Measurements from ENCODE around the gene FAM111B. TPM values are rescaled to one million over a fixed set of nuclear protein-coding genes. Genes with fewer than 3 reads are reported as not detected.

FAM111B gene
- total and polyA plus RNA-seq, 2 of the 8 experiments (the other 6 are each of a cell fraction or from before 2014, with no cell fraction given) = 4.8 to 38.1 TPM

DNA sequence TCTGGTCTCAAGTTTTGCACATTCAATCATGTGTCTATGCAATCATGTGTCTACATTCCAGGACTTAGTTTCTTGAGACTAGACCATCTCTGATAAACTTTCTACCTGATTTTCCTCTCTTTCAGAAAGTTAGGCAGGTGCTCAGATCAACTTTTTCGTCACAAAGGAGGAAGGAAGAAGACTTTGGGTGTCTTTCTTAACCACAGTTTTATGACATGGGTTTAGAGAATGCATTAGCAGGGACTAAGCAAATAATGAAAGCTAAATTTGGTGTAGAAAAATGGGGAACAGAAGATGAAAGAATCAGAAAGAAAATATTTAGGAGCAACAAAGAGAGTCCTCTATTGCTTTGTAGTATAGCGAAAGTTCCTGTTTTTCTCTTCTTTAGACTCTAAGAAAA is 28.6 kb upstream of the FAM111B start (continued):
- TF ChIP-seq, protein P1, sequence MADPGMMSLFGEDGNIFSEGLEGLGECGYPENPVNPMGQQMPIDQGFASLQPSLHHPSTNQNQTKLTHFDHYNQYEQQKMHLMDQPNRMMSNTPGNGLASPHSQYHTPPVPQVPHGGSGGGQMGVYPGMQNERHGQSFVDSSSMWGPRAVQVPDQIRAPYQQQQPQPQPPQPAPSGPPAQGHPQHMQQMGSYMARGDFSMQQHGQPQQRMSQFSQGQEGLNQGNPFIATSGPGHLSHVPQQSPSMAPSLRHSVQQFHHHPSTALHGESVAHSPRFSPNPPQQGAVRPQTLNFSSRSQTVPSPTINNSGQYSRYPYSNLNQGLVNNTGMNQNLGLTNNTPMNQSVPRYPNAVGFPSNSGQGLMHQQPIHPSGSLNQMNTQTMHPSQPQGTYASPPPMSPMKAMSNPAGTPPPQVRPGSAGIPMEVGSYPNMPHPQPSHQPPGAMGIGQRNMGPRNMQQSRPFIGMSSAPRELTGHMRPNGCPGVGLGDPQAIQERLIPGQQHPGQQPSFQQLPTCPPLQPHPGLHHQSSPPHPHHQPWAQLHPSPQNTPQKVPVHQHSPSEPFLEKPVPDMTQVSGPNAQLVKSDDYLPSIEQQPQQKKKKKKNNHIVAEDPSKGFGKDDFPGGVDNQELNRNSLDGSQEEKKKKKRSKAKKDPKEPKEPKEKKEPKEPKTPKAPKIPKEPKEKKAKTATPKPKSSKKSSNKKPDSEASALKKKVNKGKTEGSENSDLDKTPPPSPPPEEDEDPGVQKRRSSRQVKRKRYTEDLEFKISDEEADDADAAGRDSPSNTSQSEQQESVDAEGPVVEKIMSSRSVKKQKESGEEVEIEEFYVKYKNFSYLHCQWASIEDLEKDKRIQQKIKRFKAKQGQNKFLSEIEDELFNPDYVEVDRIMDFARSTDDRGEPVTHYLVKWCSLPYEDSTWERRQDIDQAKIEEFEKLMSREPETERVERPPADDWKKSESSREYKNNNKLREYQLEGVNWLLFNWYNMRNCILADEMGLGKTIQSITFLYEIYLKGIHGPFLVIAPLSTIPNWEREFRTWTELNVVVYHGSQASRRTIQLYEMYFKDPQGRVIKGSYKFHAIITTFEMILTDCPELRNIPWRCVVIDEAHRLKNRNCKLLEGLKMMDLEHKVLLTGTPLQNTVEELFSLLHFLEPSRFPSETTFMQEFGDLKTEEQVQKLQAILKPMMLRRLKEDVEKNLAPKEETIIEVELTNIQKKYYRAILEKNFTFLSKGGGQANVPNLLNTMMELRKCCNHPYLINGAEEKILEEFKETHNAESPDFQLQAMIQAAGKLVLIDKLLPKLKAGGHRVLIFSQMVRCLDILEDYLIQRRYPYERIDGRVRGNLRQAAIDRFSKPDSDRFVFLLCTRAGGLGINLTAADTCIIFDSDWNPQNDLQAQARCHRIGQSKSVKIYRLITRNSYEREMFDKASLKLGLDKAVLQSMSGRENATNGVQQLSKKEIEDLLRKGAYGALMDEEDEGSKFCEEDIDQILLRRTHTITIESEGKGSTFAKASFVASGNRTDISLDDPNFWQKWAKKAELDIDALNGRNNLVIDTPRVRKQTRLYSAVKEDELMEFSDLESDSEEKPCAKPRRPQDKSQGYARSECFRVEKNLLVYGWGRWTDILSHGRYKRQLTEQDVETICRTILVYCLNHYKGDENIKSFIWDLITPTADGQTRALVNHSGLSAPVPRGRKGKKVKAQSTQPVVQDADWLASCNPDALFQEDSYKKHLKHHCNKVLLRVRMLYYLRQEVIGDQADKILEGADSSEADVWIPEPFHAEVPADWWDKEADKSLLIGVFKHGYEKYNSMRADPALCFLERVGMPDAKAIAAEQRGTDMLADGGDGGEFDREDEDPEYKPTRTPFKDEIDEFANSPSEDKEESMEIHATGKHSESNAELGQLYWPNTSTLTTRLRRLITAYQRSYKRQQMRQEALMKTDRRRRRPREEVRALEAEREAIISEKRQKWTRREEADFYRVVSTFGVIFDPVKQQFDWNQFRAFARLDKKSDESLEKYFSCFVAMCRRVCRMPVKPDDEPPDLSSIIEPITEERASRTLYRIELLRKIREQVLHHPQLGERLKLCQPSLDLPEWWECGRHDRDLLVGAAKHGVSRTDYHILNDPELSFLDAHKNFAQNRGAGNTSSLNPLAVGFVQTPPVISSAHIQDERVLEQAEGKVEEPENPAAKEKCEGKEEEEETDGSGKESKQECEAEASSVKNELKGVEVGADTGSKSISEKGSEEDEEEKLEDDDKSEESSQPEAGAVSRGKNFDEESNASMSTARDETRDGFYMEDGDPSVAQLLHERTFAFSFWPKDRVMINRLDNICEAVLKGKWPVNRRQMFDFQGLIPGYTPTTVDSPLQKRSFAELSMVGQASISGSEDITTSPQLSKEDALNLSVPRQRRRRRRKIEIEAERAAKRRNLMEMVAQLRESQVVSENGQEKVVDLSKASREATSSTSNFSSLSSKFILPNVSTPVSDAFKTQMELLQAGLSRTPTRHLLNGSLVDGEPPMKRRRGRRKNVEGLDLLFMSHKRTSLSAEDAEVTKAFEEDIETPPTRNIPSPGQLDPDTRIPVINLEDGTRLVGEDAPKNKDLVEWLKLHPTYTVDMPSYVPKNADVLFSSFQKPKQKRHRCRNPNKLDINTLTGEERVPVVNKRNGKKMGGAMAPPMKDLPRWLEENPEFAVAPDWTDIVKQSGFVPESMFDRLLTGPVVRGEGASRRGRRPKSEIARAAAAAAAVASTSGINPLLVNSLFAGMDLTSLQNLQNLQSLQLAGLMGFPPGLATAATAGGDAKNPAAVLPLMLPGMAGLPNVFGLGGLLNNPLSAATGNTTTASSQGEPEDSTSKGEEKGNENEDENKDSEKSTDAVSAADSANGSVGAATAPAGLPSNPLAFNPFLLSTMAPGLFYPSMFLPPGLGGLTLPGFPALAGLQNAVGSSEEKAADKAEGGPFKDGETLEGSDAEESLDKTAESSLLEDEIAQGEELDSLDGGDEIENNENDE (IDR thresholded peaks at IDR 0.05; ENCODE audit: insufficient replicate concordance, low read length) = no peak
- TF ChIP-seq POLR2AphosphoS5 (IDR thresholded peaks at IDR 0.05; ENCODE audit: low read depth, low read length) (no peak), HDAC2 (IDR thresholded peaks at IDR 0.05; ENCODE audit: borderline replicate concordance in 1 of 2, low read depth in 2 of 2, low read length in 2 of 2) (no peak), CTBP2 (IDR thresholded peaks at IDR 0.05; ENCODE audit: borderline replicate concordance, insufficient read depth, insufficient read length, low read length) (no peak), BRCA1 (IDR thresholded peaks at IDR 0.05; ENCODE audit: low read depth, low read length) (no peak), SIX5 (IDR thresholded peaks at IDR 0.05; ENCODE audit: low read depth, low read length) (no peak), TCF12 (IDR thresholded peaks at IDR 0.05; ENCODE audit: low read depth, low read length) (no peak), POU5F1 (IDR thresholded peaks at IDR 0.05; ENCODE audit: low read depth, low read length) (no peak), ZNF274 (IDR thresholded peaks at IDR 0.05; ENCODE audit: borderline replicate concordance, extremely low read depth, low read length) (no peak), EGR1 (IDR thresholded peaks at IDR 0.05; ENCODE audit: borderline replicate concordance, low read depth, low read length) (no peak)
- TF ChIP-seq, protein P2, sequence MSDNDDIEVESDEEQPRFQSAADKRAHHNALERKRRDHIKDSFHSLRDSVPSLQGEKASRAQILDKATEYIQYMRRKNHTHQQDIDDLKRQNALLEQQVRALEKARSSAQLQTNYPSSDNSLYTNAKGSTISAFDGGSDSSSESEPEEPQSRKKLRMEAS (IDR thresholded peaks at IDR 0.05) = no peak
